H9 (cell line): Measurements from ENCODE around the gene MTSS2. TPM values are rescaled to one million over a fixed set of nuclear protein-coding genes. Genes with fewer than 3 reads are reported as not detected.
A peak's percentile ranks its signal among the peaks of the same experiment; 100 is the strongest.

ENCODE experiments used
- DNase-seq: peaks from one replicate; pipeline ENCODE4 v3.0.0-alpha.2; 2017
- H2AFZ ChIP-seq: one replicate; pipeline ENCODE4 v1.6.1; 2013; ENCODE audit warnings: mild to moderate bottlenecking, low read length, control low read depth, moderate library complexity
- H2AK5ac ChIP-seq: 2 replicates; pipeline ENCODE4 v1.6.1; 2013; ENCODE audit warnings: low read length, control low read depth, mixed read lengths; ENCODE audit not compliant: insufficient read length
- H2BK120ac ChIP-seq: one replicate; pipeline ENCODE4 v1.6.1; 2013; ENCODE audit warnings: low read depth, mild to moderate bottlenecking, low read length, control low read depth, inconsistent platforms; ENCODE audit not compliant: poor library complexity, severe bottlenecking
- H2BK12ac ChIP-seq: 2 replicates; pipeline ENCODE4 v1.6.1; 2013; ENCODE audit warnings: low read length, control low read depth, mixed read lengths, low read depth; ENCODE audit not compliant: insufficient read length
- H2BK15ac ChIP-seq: 2 replicates; pipeline ENCODE4 v1.6.1; 2013; ENCODE audit warnings: low read depth, low read length, control low read depth
- H2BK20ac ChIP-seq: one replicate; pipeline ENCODE4 v1.6.1; 2013; ENCODE audit warnings: low read depth, mild to moderate bottlenecking, low read length, control low read depth, inconsistent platforms; ENCODE audit not compliant: poor library complexity, severe bottlenecking
- H2BK5ac ChIP-seq: 2 replicates; pipeline ENCODE4 v1.6.1; 2013; ENCODE audit warnings: low read length, control low read depth, mixed read lengths; ENCODE audit not compliant: insufficient read length
- H3K14ac ChIP-seq: 2 replicates; pipeline ENCODE4 v1.6.1; 2013; ENCODE audit warnings: low read length, control low read depth; ENCODE audit not compliant: insufficient read depth
- H3K18ac ChIP-seq: 2 replicates; pipeline ENCODE4 v1.6.1; 2013; ENCODE audit warnings: low read depth, mild to moderate bottlenecking, mixed read lengths, low read length, control low read depth; ENCODE audit not compliant: insufficient read length
- H3K23ac ChIP-seq: 2 replicates; pipeline ENCODE4 v1.6.1; 2013; ENCODE audit warnings: low read length, control low read depth, mixed read lengths, low read depth; ENCODE audit not compliant: insufficient read length
- H3K23me2 ChIP-seq: 2 replicates; pipeline ENCODE4 v1.6.1; 2013; ENCODE audit warnings: low read depth, mild to moderate bottlenecking, mixed read lengths, low read length, control low read depth; ENCODE audit not compliant: insufficient read length, poor library complexity, severe bottlenecking
- H3K27ac ChIP-seq: 2 replicates; pipeline ENCODE4 v1.5.1; 2013; ENCODE audit warnings: low read length, control low read depth, mixed read lengths, low read depth; ENCODE audit not compliant: insufficient read length
- H3K27me3 ChIP-seq: 2 replicates; pipeline ENCODE4 v1.6.1; 2013; ENCODE audit warnings: low read length, control low read depth, inconsistent platforms; ENCODE audit not compliant: insufficient read depth
- H3K4ac ChIP-seq: 2 replicates; pipeline ENCODE4 v1.6.1; 2013; ENCODE audit warnings: low read depth, mild to moderate bottlenecking, control low read depth, inconsistent platforms, low read length, moderate library complexity
- H3K4me1 ChIP-seq: 2 replicates; pipeline ENCODE4 v1.6.1; 2013; ENCODE audit warnings: low read length, control low read depth, inconsistent platforms; ENCODE audit not compliant: insufficient read depth
- H3K4me2 ChIP-seq: 2 replicates; pipeline ENCODE4 v1.6.1; 2013; ENCODE audit warnings: low read length, control low read depth, mixed read lengths; ENCODE audit not compliant: insufficient read length, insufficient read depth
- H3K56ac ChIP-seq: 2 replicates; pipeline ENCODE4 v1.6.1; 2013; ENCODE audit warnings: low read depth, mild to moderate bottlenecking, mixed read lengths, low read length, control low read depth; ENCODE audit not compliant: insufficient read length
- H3K79me1 ChIP-seq: 2 replicates; pipeline ENCODE4 v1.6.1; 2013; ENCODE audit warnings: low read depth, mild to moderate bottlenecking, moderate library complexity, low read length, control low read depth, inconsistent platforms; ENCODE audit not compliant: insufficient read depth, poor library complexity, severe bottlenecking
- H3K79me2 ChIP-seq: 2 replicates; pipeline ENCODE4 v1.6.1; 2013; ENCODE audit warnings: low read length, control low read depth, inconsistent platforms; ENCODE audit not compliant: insufficient read depth
- H3K9ac ChIP-seq: 2 replicates; pipeline ENCODE4 v1.6.1; 2013; ENCODE audit warnings: low read length, control low read depth, mixed read lengths; ENCODE audit not compliant: insufficient read length; ENCODE audit errors: extremely low read depth
- H3K9me3 ChIP-seq: one replicate; pipeline ENCODE4 v1.6.1; 2013; ENCODE audit warnings: low read depth, low read length, inconsistent platforms; ENCODE audit not compliant: control insufficient read depth
- H3T11ph ChIP-seq: one replicate; pipeline ENCODE4 v1.6.1; 2013; ENCODE audit warnings: mild to moderate bottlenecking, low read length, control low read depth, inconsistent platforms
- H4K20me1 ChIP-seq: one replicate; pipeline ENCODE4 v1.6.1; 2013; ENCODE audit not compliant: control insufficient read depth, insufficient read length, insufficient read depth
- H4K5ac ChIP-seq: 2 replicates; pipeline ENCODE4 v1.6.1; 2013; ENCODE audit warnings: low read depth, mild to moderate bottlenecking, mixed read lengths, low read length, control low read depth; ENCODE audit not compliant: insufficient read length
- H4K8ac ChIP-seq: replicated peaks from 2 replicates; pipeline ENCODE4 v1.6.1; 2013; ENCODE audit warnings: low read length, control low read depth, mixed read lengths, low read depth; ENCODE audit not compliant: insufficient read length
- H4K91ac ChIP-seq: 2 replicates; pipeline ENCODE4 v1.6.1; 2013; ENCODE audit warnings: low read depth, mild to moderate bottlenecking, moderate library complexity, mixed read lengths, low read length, control low read depth; ENCODE audit not compliant: insufficient read length
- H3K27ac Mint-ChIP-seq, 3 experiments: 2 replicates in 2 of 3; 3 replicates in 1 of 3; pipeline ENCODE4 v1.8.0; 2020 to 2021; ENCODE audit warnings: mixed read lengths in 3 of 3, mild to moderate bottlenecking in 1 of 3, moderate library complexity in 1 of 3
- H3K27me3 Mint-ChIP-seq: 2 replicates; pipeline ENCODE4 v1.8.0; 2021; ENCODE audit warnings: low read depth, mild to moderate bottlenecking, moderate library complexity, mixed read lengths
- H3K36me3 Mint-ChIP-seq, 3 experiments: 2 replicates in 2 of 3; 3 replicates in 1 of 3; pipeline ENCODE4 v1.8.0; 2020 to 2021; ENCODE audit warnings: low read depth in 3 of 3, mixed read lengths in 3 of 3; ENCODE audit not compliant: insufficient read depth in 1 of 3
- H3K4me1 Mint-ChIP-seq, 2 experiments: 2 replicates each; pipeline ENCODE4 v1.8.0; 2020; ENCODE audit warnings: mixed read lengths in 2 of 2
- H3K4me3 Mint-ChIP-seq, 2 experiments: 2 replicates in 1 of 2; 3 replicates in 1 of 2; pipeline ENCODE4 v1.8.0; 2020 to 2021; ENCODE audit warnings: mild to moderate bottlenecking in 2 of 2, mixed read lengths in 2 of 2, moderate library complexity in 1 of 2
- H3K9me3 Mint-ChIP-seq, 2 experiments: 2 replicates in 1 of 2; 3 replicates in 1 of 2; pipeline ENCODE4 v1.8.0; 2020; ENCODE audit warnings: mild to moderate bottlenecking in 2 of 2, mixed read lengths in 2 of 2, moderate library complexity in 1 of 2
- CTCF ChIP-seq: fragments of 200-600 bp; sonication (generic); conservative IDR thresholded peaks from 3 replicates; pipeline ENCODE4 v1.8.0; 2021; ENCODE audit warnings: antibody characterized with exemption, mild to moderate bottlenecking
- WGBS: extraction: QIAGEN DNeasy Blood & Tissue Kit; methylation state at CpG from one replicate; pipeline ENCODE4 v1.1.7; 2013; ENCODE audit warnings: missing lambda C conversion rate, low lambda C conversion rate, mixed read lengths; ENCODE audit not compliant: insufficient read length; ENCODE audit errors: extremely low coverage; 5-methylcytosine and 5-hydroxymethylcytosine counted together
- total RNA-seq: library from RNA; stranded (reverse); gene quantifications from 2 replicates; pipeline ENCODE4 v1.2.1, GENCODE V29; 2021

The MTSS2 gene
- total RNA-seq, 1 experiment from 2014 or later, result 41.0 TPM

DNA sequence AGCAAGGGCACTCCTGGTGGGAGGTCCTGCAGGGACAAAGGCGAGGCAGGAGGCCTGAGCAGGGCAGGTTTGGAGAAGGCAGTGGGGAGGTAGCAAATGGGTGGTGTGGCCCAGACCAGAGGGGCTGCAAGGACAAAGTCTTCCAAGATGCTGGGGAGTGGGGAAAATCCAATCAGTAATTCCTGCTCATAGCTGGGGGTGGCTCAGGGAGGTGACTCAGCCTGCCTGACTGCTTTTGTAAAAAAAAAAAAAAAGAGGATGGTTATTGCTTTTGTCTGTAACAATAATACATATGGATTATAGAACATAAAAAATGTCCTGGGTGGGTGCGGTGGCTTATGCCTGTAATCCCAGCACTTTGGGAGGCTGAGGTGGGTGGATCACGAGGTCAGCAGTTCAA lies 34.3 kb downstream of the MTSS2 start:
- Histone ChIP-seq H4K5ac (no peak overlapping the region), H4K20me1 (no peaks in the 10 kb centered on the region), H3K9ac (no peak overlapping the region), H3K4ac (no peak overlapping the region), H4K8ac (no peak overlapping the region), H3K9me3 (no peaks in the 10 kb centered on the region), H3K56ac (no peak overlapping the region), H2BK12ac (no peak overlapping the region), H3K18ac (no peak overlapping the region), H4K91ac (no peak overlapping the region), H3T11ph (no peak overlapping the region), H3K4me2 (no peak overlapping the region), H3K79me2 (no peaks in the 10 kb centered on the region), H3K27me3 (no peaks in the 10 kb centered on the region), H2BK120ac (no peak overlapping the region), H2AK5ac (no peak overlapping the region), H3K14ac (no peak overlapping the region), H2BK20ac (no peak overlapping the region), H2BK5ac (no peak overlapping the region), H3K23me2 (no peaks in the 10 kb centered on the region), H3K79me1 (no peaks in the 10 kb centered on the region), H3K4me1 (no peaks in the 10 kb centered on the region), H2AFZ (no peak overlapping the region), H3K27ac (no peak overlapping the region), H2BK15ac (no peak overlapping the region), H3K23ac (no peak overlapping the region)
- H3K27me3 Mint-ChIP-seq, result no peaks in the 10 kb centered on the region; the same call in 1 of the 2 replicates
- peak overlapping the region; percentile 15 to 96 (median 88); a peak in 4 of 7 replicates for H3K27ac Mint-ChIP-seq
- no peak for DNase-seq
- H3K4me1 Mint-ChIP-seq, result peaks cover 10 to 17% of the 10 kb centered on the region in 2 experiments
- TF ChIP-seq CTCF, result no peak
- peak overlapping the region in 1 of 2 experiments; percentile 62; a peak in 2 of 5 replicates for H3K4me3 Mint-ChIP-seq
- peaks cover 4 to 6% of the 10 kb centered on the region in 2 experiments; a peak in 2 of 5 replicates for H3K9me3 Mint-ChIP-seq
- peaks cover 0 to 11% (median 6%) of the 10 kb centered on the region in 3 experiments; a peak in 6 of 7 replicates for H3K36me3 Mint-ChIP-seq
- no CpG with 5 or more reads among the region's 3 CpGs for WGBS
